ENCODE data around the gene PIK3R6.

Gene PIK3R6

DNA sequence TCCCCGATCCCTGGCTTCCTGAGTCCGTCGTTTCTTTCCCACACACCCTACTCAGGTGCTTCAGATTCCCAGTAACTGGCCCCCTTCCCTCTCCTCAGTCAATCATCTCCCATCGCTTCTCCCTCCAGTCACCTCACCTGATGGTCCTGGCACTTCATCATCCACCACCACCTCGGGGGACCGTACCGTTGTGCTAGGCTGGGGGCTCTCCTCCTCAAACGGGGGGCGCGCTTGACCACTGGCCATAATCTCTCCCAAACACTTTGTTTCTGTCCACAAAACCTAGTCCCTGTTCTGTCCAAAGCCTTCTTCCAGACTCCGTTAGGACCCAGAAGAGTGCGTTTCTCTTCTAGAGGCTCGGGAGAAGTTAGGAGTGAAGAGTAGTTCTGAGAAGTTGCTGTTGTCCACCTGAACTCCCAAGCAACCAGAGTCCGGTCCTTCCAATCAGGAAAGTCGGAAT, 109.3 kb downstream of the PIK3R6 start, which contains the start of gene SPDYE4:
Gene SPDYE4, minus strand, starts transcription at position 410 of the 460 bp plus-strand sequence. Its CDS starts 164 bp downstream, at position 246.
- no peak within 1 kb of the TSS for H2AFZ ChIP-seq (ENCODE audit: low read length)
- no peak within 1 kb of the TSS for H2AK5ac ChIP-seq (ENCODE audit: low read depth, low read length)
- peaks cover 0 to 22% (median 0%) of the 10 kb centered on the region in 3 experiments for H3K27me3 ChIP-seq (ENCODE audit: control insufficient read depth in 3 of 3, insufficient read depth in 3 of 3, low read depth in 1 of 3, low read length in 3 of 3)
- no peak within 1 kb of the TSS for H3K23ac ChIP-seq (ENCODE audit: low read depth, low read length, poor library complexity)
- H3K9ac ChIP-seq (ENCODE audit: low read depth, low read length, poor library complexity) = no peak within 1 kb of the TSS
- H4K91ac ChIP-seq (ENCODE audit: low read depth, low read length, poor library complexity) = no peak within 1 kb of the TSS
- no peak within 1 kb of the TSS for H2BK120ac ChIP-seq (ENCODE audit: low read depth, low read length)
- no peak for DNase-seq (ENCODE audit: low spot score)
- H3K36me3 ChIP-seq (replicated peaks in 1 of 2; ENCODE audit: control insufficient read depth in 2 of 2, insufficient read depth in 2 of 2, low read length in 2 of 2) = no peaks in the 10 kb centered on the region
- H3K9me3 ChIP-seq (replicated peaks in 1 of 2; ENCODE audit: control insufficient read depth in 2 of 2, insufficient read depth in 1 of 2, low read depth in 1 of 2, low read length in 2 of 2) = no peaks in the 10 kb centered on the region
- H4K8ac ChIP-seq (ENCODE audit: low read depth, low read length) = no peak within 1 kb of the TSS
- H2BK12ac ChIP-seq (ENCODE audit: low read length) = no peak within 1 kb of the TSS
- H3K4ac ChIP-seq (ENCODE audit: low read length) = no peak within 1 kb of the TSS
- WGBS, 2 donors (ENCODE audit: extremely low coverage in 2 of 2, insufficient read length in 2 of 2, insufficient replicate concordance in 1 of 2) = no CpG with 5 or more reads among the region's 15 CpGs
- H3K4me1 ChIP-seq (ENCODE audit: control insufficient read depth in 2 of 2, insufficient read depth in 1 of 2, low read depth in 1 of 2, low read length in 2 of 2) = no peaks in the 10 kb centered on the region
- H3K4me2 ChIP-seq (ENCODE audit: insufficient read depth, low read length, poor library complexity, severe bottlenecking) = no peak within 1 kb of the TSS
- no peak within 1 kb of the TSS for H2BK5ac ChIP-seq (ENCODE audit: low read length)
- no peak within 1 kb of the TSS for H3K4me3 ChIP-seq (ENCODE audit: low read length in 2 of 2)
- no peak within 1 kb of the TSS for H3K18ac ChIP-seq (ENCODE audit: low read length)
- no peak within 1 kb of the TSS for H3K14ac ChIP-seq (ENCODE audit: low read length)
- H3K79me1 ChIP-seq (ENCODE audit: low read depth, low read length) = no peaks in the 10 kb centered on the region
- H2BK15ac ChIP-seq (ENCODE audit: low read length) = no peak within 1 kb of the TSS
- H3K27ac ChIP-seq (replicated peaks; ENCODE audit: low read length) = no peak within 1 kb of the TSS

DNA sequence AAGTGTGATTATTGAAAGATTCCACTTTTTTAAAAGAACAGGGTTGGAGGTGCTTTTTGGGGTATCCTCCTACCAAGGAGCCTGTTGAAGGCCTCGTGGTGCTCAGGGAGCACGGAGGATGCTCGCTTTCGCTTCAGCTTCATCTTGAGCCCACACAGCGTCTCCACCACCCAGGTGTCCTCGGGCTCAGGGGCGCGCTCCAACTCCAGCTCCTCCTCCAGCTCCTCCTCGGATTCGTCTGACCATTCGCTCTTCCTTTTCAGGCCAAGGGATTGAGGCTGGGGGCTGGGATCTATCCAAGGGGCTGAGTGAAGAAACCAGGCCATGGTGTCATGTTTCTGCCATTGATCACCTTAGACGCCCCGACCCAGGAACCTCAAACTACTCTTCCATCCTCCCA, 110.3 kb downstream of the PIK3R6 start:
- Histone ChIP-seq H2BK120ac (ENCODE audit: low read depth, low read length) (no peak overlapping the region), H3K9me3 (replicated peaks in 1 of 2; ENCODE audit: control insufficient read depth in 2 of 2, insufficient read depth in 1 of 2, low read depth in 1 of 2, low read length in 2 of 2) (no peaks in the 10 kb centered on the region), H2AFZ (ENCODE audit: low read length) (no peak overlapping the region), H4K91ac (ENCODE audit: low read depth, low read length, poor library complexity) (no peak overlapping the region), H3K14ac (ENCODE audit: low read length) (no peak overlapping the region), H2AK5ac (ENCODE audit: low read depth, low read length) (no peak overlapping the region), H3K79me1 (ENCODE audit: low read depth, low read length) (no peaks in the 10 kb centered on the region), H2BK12ac (ENCODE audit: low read length) (no peak overlapping the region), H4K8ac (ENCODE audit: low read depth, low read length) (no peak overlapping the region), H3K4me3 (ENCODE audit: low read length in 2 of 2) (no peak overlapping the region), H3K27ac (replicated peaks; ENCODE audit: low read length) (no peak overlapping the region), H3K4me2 (ENCODE audit: insufficient read depth, low read length, poor library complexity, severe bottlenecking) (no peak overlapping the region), H3K23ac (ENCODE audit: low read depth, low read length, poor library complexity) (no peak overlapping the region), H3K18ac (ENCODE audit: low read length) (no peak overlapping the region), H2BK15ac (ENCODE audit: low read length) (no peak overlapping the region), H2BK5ac (ENCODE audit: low read length) (no peak overlapping the region), H3K36me3 (replicated peaks in 1 of 2; ENCODE audit: control insufficient read depth in 2 of 2, insufficient read depth in 2 of 2, low read length in 2 of 2) (no peaks in the 10 kb centered on the region), H3K4me1 (ENCODE audit: control insufficient read depth in 2 of 2, insufficient read depth in 1 of 2, low read depth in 1 of 2, low read length in 2 of 2) (no peaks in the 10 kb centered on the region), H3K9ac (ENCODE audit: low read depth, low read length, poor library complexity) (no peak overlapping the region), H3K4ac (ENCODE audit: low read length) (no peak overlapping the region), H3K27me3 (ENCODE audit: control insufficient read depth in 3 of 3, insufficient read depth in 3 of 3, low read depth in 1 of 3, low read length in 3 of 3) (peaks cover 0 to 22% (median 0%) of the 10 kb centered on the region in 3 experiments)
- no CpG with 5 or more reads among the region's 13 CpGs for WGBS, 2 donors (ENCODE audit: extremely low coverage in 2 of 2, insufficient read length in 2 of 2, insufficient replicate concordance in 1 of 2)
- no peak for DNase-seq (ENCODE audit: low spot score)

DNA sequence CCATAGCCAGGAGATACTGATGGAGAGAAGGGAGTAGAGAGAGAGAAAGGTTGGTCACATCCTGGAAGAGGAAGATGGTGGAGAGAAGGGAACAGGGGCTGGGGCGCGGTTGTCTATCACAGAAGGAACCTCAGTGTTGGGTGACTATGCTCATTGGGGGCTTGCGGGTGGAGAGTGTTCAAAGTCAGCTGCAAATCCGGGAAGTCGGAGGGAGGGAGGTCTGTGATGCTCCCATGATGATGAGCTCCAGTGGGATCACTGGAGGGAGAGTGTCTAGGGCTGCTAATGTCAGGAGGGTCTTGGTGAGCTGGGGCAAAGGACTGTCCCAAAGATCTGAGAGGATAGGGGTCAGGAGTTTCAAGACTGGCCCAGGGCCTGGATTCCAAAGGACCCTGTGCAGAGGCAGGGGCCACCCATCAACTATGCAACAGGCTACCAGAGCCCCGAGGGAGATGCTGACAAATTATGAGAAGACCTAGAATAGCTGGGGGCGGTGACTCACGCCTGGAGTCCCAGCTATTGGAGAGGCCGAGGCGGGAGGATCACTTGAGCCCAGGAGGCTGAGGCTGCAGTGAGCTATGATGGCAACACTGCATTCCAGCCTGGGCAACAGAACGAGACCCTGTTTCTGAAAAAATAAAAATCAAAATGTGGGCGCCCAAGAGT, 111.8 kb downstream of the PIK3R6 start:
- no peak overlapping the region for H2BK15ac ChIP-seq (ENCODE audit: low read length)
- no peak overlapping the region for H3K4me3 ChIP-seq (ENCODE audit: low read length in 2 of 2)
- no peak overlapping the region for H2AFZ ChIP-seq (ENCODE audit: low read length)
- peaks cover 0 to 28% (median 0%) of the 10 kb centered on the region in 3 experiments for H3K27me3 ChIP-seq (ENCODE audit: control insufficient read depth in 3 of 3, insufficient read depth in 3 of 3, low read depth in 1 of 3, low read length in 3 of 3)
- no peak overlapping the region for H3K18ac ChIP-seq (ENCODE audit: low read length)
- H2BK12ac ChIP-seq (ENCODE audit: low read length) = no peak overlapping the region
- H3K9me3 ChIP-seq (replicated peaks in 1 of 2; ENCODE audit: control insufficient read depth in 2 of 2, insufficient read depth in 1 of 2, low read depth in 1 of 2, low read length in 2 of 2) = no peaks in the 10 kb centered on the region
- no peak overlapping the region for H2BK120ac ChIP-seq (ENCODE audit: low read depth, low read length)
- H4K91ac ChIP-seq (ENCODE audit: low read depth, low read length, poor library complexity) = no peak overlapping the region
- H3K27ac ChIP-seq (replicated peaks; ENCODE audit: low read length) = no peak overlapping the region
- DNase-seq (ENCODE audit: low spot score) = no peak
- H3K79me1 ChIP-seq (ENCODE audit: low read depth, low read length) = no peaks in the 10 kb centered on the region
- no peak overlapping the region for H3K14ac ChIP-seq (ENCODE audit: low read length)
- no peaks in the 10 kb centered on the region for H3K4me1 ChIP-seq (ENCODE audit: control insufficient read depth in 2 of 2, insufficient read depth in 1 of 2, low read depth in 1 of 2, low read length in 2 of 2)
- H3K23ac ChIP-seq (ENCODE audit: low read depth, low read length, poor library complexity) = no peak overlapping the region
- no peak overlapping the region for H3K9ac ChIP-seq (ENCODE audit: low read depth, low read length, poor library complexity)
- H2AK5ac ChIP-seq (ENCODE audit: low read depth, low read length) = no peak overlapping the region
- H2BK5ac ChIP-seq (ENCODE audit: low read length) = no peak overlapping the region
- H4K8ac ChIP-seq (ENCODE audit: low read depth, low read length) = no peak overlapping the region
- H3K36me3 ChIP-seq (replicated peaks in 1 of 2; ENCODE audit: control insufficient read depth in 2 of 2, insufficient read depth in 2 of 2, low read length in 2 of 2) = no peaks in the 10 kb centered on the region
- no peak overlapping the region for H3K4ac ChIP-seq (ENCODE audit: low read length)
- no peak overlapping the region for H3K4me2 ChIP-seq (ENCODE audit: insufficient read depth, low read length, poor library complexity, severe bottlenecking)
- no CpG with 5 or more reads among the region's 12 CpGs for WGBS, 2 donors (ENCODE audit: extremely low coverage in 2 of 2, insufficient read length in 2 of 2, insufficient replicate concordance in 1 of 2)

DNA sequence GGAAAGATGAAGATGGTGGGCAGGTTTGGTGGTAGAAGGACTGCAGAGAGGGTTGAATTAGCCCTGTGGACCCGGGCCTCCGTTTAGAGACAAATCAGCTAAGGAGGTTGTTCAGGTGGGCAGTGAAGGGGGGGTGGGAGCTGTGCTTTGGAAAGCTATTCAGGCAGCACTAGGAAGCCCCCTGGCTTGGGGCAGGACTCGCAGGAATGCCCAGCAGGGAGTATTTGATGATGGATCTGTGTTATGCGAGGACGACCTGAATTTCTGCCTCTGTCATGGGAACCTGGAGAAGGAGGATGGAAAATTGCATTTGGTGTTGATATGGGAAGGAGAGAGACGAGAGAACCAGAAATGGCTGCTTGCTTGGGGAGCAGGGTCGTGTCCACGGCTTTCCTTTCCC, 112.6 kb downstream of the PIK3R6 start:
- H4K91ac ChIP-seq (ENCODE audit: low read depth, low read length, poor library complexity) = no peak overlapping the region
- H3K4me1 ChIP-seq (ENCODE audit: control insufficient read depth in 2 of 2, insufficient read depth in 1 of 2, low read depth in 1 of 2, low read length in 2 of 2) = no peaks in the 10 kb centered on the region
- H3K9ac ChIP-seq (ENCODE audit: low read depth, low read length, poor library complexity) = no peak overlapping the region
- no peaks in the 10 kb centered on the region for H3K9me3 ChIP-seq (replicated peaks in 1 of 2; ENCODE audit: control insufficient read depth in 2 of 2, insufficient read depth in 1 of 2, low read depth in 1 of 2, low read length in 2 of 2)
- H3K23ac ChIP-seq (ENCODE audit: low read depth, low read length, poor library complexity) = no peak overlapping the region
- H3K27me3 ChIP-seq (ENCODE audit: control insufficient read depth in 3 of 3, insufficient read depth in 3 of 3, low read depth in 1 of 3, low read length in 3 of 3) = peaks cover 0 to 24% (median 0%) of the 10 kb centered on the region in 3 experiments
- no peaks in the 10 kb centered on the region for H3K79me1 ChIP-seq (ENCODE audit: low read depth, low read length)
- no peak overlapping the region for H2BK15ac ChIP-seq (ENCODE audit: low read length)
- H2BK12ac ChIP-seq (ENCODE audit: low read length) = no peak overlapping the region
- no peak overlapping the region for H2AFZ ChIP-seq (ENCODE audit: low read length)
- no peaks in the 10 kb centered on the region for H3K36me3 ChIP-seq (replicated peaks in 1 of 2; ENCODE audit: control insufficient read depth in 2 of 2, insufficient read depth in 2 of 2, low read length in 2 of 2)
- H3K4me3 ChIP-seq (ENCODE audit: low read length in 2 of 2) = no peak overlapping the region
- H3K27ac ChIP-seq (replicated peaks; ENCODE audit: low read length) = no peak overlapping the region
- no CpG with 5 or more reads among the region's 8 CpGs for WGBS, 2 donors (ENCODE audit: extremely low coverage in 2 of 2, insufficient read length in 2 of 2, insufficient replicate concordance in 1 of 2)
- no peak overlapping the region for H2BK5ac ChIP-seq (ENCODE audit: low read length)
- no peak overlapping the region for H3K14ac ChIP-seq (ENCODE audit: low read length)
- H2BK120ac ChIP-seq (ENCODE audit: low read depth, low read length) = no peak overlapping the region
- DNase-seq (ENCODE audit: low spot score) = no peak
- no peak overlapping the region for H3K4ac ChIP-seq (ENCODE audit: low read length)
- H3K18ac ChIP-seq (ENCODE audit: low read length) = peak overlapping the region; percentile 23
- no peak overlapping the region for H4K8ac ChIP-seq (ENCODE audit: low read depth, low read length)
- no peak overlapping the region for H3K4me2 ChIP-seq (ENCODE audit: insufficient read depth, low read length, poor library complexity, severe bottlenecking)
- H2AK5ac ChIP-seq (ENCODE audit: low read depth, low read length) = no peak overlapping the region

Measured in neuronal stem cell (in vitro differentiated cells).